ENCODE results near the gene RASSF5. TPM values are rescaled to one million over a fixed set of nuclear protein-coding genes. Genes with fewer than 3 reads are reported as not detected.

RASSF5 gene
- total RNA-seq, 1 experiment from 2014 or later: 6.1 TPM

DNA sequence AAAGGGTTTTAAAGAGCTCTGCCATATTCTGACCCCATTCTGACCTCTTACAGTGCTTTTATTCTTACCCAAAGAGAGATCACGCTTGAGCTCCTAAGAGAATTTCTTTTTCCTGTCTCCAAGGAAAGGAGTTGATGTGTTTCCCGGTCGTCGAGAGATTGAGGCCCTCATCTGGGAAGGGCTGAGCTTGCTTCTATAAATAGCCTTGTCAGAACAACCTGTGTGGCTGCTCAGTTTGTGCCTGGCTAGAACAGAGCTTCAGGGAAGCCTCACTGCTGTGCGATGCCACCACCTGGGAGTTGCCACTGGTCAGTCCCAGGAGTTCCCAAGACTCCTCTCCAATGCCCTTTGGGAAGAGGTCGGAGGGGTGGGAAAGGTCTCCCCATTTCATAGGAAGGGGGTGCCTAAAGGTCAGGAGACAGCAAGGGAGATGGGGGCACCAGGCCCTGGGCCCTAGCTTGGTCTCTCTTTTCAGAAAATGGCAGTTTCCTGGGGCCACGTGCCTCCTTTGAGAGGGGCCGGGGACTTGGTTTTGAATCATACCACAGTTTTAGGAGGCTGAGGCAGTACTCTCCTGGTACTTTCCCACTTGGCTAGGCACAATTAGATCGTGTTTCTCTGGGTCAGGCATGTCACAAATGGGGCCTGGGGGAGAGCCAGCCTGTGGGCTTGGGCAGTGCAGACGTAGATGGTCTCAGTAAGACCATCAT, 52.8 kb downstream of the RASSF5 start:
- no peaks in the 10 kb centered on the region for H3K9me3 Mint-ChIP-seq (ENCODE audit: low read depth, unreplicated experiment)
- H3K27ac Mint-ChIP-seq (ENCODE audit: unreplicated experiment): no peak overlapping the region
- H3K36me3 Mint-ChIP-seq (ENCODE audit: insufficient read depth, unreplicated experiment): peaks cover 10% of the 10 kb centered on the region

GRCh38 chr1:206563367-206564207, 56.3 kb downstream of the RASSF5 start:
- no peaks in the 10 kb centered on the region for H3K36me3 Mint-ChIP-seq (ENCODE audit: insufficient read depth, unreplicated experiment)
- intact Hi-C loops (cut with micrococcal nuclease; ENCODE audit: unreplicated experiment): no loop called here
- H3K27me3 Mint-ChIP-seq (ENCODE audit: unreplicated experiment): peaks cover 29% of the 10 kb centered on the region
- no peak for TF ChIP-seq CTCF (IDR thresholded peaks at IDR 0.05; ENCODE audit: unreplicated experiment)
- no peak overlapping the region for H3K27ac Mint-ChIP-seq (ENCODE audit: unreplicated experiment)
- no peak overlapping the region for H3K4me3 Mint-ChIP-seq (ENCODE audit: low read depth, unreplicated experiment)
- no peak for DNase-seq
- no peaks in the 10 kb centered on the region for H3K9me3 Mint-ChIP-seq (ENCODE audit: low read depth, unreplicated experiment)
- no TSS peak for BruUV-seq (replicated peaks)
- CTCF ChIA-PET: interaction anchor here (1.0 to 1.1 kb wide), 2 partner anchors 19 to 24 kb away, joined by 3 to 9 read pairs; no protein-coding TSS in a partner anchor
- peaks cover 24% of the 10 kb centered on the region for H3K4me1 Mint-ChIP-seq (ENCODE audit: low read depth, unreplicated experiment)

More for the DNA sequence above, 52.8 kb downstream of the RASSF5 start:
- peaks cover 45% of the 10 kb centered on the region for H3K4me1 Mint-ChIP-seq (ENCODE audit: low read depth, unreplicated experiment)
- intact Hi-C loops (cut with micrococcal nuclease; ENCODE audit: unreplicated experiment): no loop called here
- H3K4me3 Mint-ChIP-seq (ENCODE audit: low read depth, unreplicated experiment): no peak overlapping the region
- CTCF ChIA-PET: interaction anchor here (1.1 to 1.4 kb wide), 2 partner anchors 53 to 70 kb away, joined by 3 to 4 read pairs; partner anchors contain the start of gene RASSF5
- DNase-seq: no peak
- no peak for TF ChIP-seq CTCF (IDR thresholded peaks at IDR 0.05; ENCODE audit: unreplicated experiment)
- BruUV-seq (replicated peaks): no TSS peak
- peaks cover 20% of the 10 kb centered on the region for H3K27me3 Mint-ChIP-seq (ENCODE audit: unreplicated experiment)

DNA sequence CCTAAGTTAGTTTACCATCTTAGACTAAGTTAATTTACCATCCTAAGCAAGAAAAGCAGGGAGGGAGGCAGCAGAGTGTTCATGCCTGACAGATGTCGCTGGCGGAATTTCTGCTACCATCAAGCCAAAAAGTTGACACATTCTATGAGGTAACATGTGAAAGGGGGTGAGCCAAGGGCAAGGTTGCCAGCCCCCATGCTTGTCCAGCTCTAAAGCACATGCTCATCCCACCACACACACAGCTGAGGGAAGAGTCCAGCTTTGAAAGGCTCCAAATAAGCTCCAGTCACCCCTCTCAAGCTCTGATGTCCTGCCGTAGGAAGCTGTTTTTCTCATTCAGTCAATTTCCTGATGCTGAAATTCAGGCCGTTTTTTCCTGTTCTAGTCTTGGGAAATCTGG, 58.7 kb downstream of the RASSF5 start:
- H3K27ac Mint-ChIP-seq (ENCODE audit: unreplicated experiment): no peak overlapping the region
- TF ChIP-seq CTCF (IDR thresholded peaks at IDR 0.05; ENCODE audit: unreplicated experiment): no peak
- CTCF ChIA-PET: interaction anchor here (0.7 kb wide), 1 partner anchor 28 kb away, joined by 3 read pairs; no protein-coding TSS in a partner anchor
- no peaks in the 10 kb centered on the region for H3K9me3 Mint-ChIP-seq (ENCODE audit: low read depth, unreplicated experiment)
- intact Hi-C loops (cut with micrococcal nuclease; ENCODE audit: unreplicated experiment): no loop called here
- BruUV-seq (replicated peaks): no TSS peak
- H3K4me3 Mint-ChIP-seq (ENCODE audit: low read depth, unreplicated experiment): no peak overlapping the region
- no peaks in the 10 kb centered on the region for H3K36me3 Mint-ChIP-seq (ENCODE audit: insufficient read depth, unreplicated experiment)
- peaks cover 22% of the 10 kb centered on the region for H3K4me1 Mint-ChIP-seq (ENCODE audit: low read depth, unreplicated experiment)
- no peak for DNase-seq
- H3K27me3 Mint-ChIP-seq (ENCODE audit: unreplicated experiment): peaks cover 29% of the 10 kb centered on the region

GRCh38 chr1:206566999-206567398, 59.7 kb downstream of the RASSF5 start:
- H3K4me1 Mint-ChIP-seq (ENCODE audit: low read depth, unreplicated experiment): peaks cover 17% of the 10 kb centered on the region
- CTCF ChIA-PET: no interaction called here
- BruUV-seq (replicated peaks): no TSS peak
- H3K9me3 Mint-ChIP-seq (ENCODE audit: low read depth, unreplicated experiment): no peaks in the 10 kb centered on the region
- H3K27me3 Mint-ChIP-seq (ENCODE audit: unreplicated experiment): peaks cover 29% of the 10 kb centered on the region
- TF ChIP-seq CTCF (IDR thresholded peaks at IDR 0.05; ENCODE audit: unreplicated experiment): no peak
- intact Hi-C loops (cut with micrococcal nuclease; ENCODE audit: unreplicated experiment): no loop called here
- H3K4me3 Mint-ChIP-seq (ENCODE audit: low read depth, unreplicated experiment): no peak overlapping the region
- no peak for DNase-seq
- no peaks in the 10 kb centered on the region for H3K36me3 Mint-ChIP-seq (ENCODE audit: insufficient read depth, unreplicated experiment)
- no peak overlapping the region for H3K27ac Mint-ChIP-seq (ENCODE audit: unreplicated experiment)

All from Calu3 (cell line).